ENCODE measurements around the gene CHD9.

The CHD9 gene

DNA sequence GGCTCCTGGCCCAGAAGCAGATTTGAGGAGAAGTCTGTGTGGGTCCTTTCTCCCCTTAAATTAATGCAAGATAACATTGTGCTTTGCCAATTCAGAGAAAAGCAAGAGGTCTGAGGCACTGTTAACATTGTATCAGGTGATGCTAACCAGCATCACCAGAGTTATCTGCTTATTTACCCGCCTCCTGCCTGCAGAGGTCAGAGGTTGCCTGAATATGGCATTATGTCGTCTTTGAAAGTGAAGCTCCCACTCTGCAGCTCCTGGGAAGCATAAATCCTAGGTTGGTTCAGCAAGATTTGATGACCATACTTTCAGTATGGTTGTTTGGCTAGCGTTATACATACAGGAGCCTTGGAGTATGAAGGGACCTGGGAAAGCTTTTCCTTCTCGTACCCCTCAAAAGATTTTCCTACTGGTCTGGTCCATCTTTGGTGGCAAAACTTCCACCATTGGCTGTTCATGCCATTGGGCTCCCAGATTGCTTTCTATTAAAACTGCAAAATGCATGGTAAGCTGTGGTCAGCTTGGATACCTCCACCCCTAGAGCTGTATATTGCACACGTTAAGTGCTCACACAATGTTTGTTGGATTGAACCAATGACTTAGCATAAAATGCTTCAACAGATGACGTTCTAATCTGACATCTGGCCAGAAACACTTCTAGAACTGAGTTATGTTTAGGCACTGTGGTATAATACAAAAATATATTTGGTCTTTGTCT, 24.1 kb downstream of the CHD9 start:
- no peak for DNase-seq

DNA sequence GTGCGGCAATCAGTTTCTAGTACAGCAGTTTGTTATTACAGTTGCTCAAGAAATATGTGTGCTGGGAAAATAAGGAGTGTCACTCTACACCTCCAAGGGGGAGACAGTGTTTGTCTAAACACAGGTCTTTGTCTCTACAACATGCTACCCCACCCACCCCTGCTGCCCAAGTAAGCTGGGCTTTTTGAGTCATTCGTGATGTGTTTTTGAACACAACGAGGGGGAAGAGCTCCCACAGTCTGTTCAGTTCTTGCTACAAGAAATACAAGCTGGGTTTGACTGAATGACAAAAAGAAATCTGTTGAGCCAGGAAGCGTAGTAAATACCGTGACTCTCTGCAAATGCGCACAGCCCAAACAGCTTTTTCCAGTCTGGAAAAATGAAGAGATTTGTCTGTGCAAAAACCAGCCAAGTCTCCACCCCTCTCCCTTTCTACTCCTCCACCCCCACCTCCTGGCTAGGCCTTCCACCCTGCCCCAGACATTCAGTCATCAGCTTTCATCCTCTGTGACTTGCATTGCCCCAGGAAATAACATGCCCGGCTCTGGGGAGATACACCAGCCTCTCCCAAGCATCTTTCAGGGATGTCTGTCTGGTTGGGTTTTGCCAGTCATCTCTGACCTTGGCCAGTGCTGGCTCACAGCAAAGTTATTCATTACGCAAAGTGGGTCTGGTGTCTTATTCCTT, 25.7 kb downstream of the CHD9 start:
- no peak for DNase-seq

GRCh38 chr16:53081032-53081424, 26.2 kb downstream of the CHD9 start:
- DNase-seq = no peak

DNA sequence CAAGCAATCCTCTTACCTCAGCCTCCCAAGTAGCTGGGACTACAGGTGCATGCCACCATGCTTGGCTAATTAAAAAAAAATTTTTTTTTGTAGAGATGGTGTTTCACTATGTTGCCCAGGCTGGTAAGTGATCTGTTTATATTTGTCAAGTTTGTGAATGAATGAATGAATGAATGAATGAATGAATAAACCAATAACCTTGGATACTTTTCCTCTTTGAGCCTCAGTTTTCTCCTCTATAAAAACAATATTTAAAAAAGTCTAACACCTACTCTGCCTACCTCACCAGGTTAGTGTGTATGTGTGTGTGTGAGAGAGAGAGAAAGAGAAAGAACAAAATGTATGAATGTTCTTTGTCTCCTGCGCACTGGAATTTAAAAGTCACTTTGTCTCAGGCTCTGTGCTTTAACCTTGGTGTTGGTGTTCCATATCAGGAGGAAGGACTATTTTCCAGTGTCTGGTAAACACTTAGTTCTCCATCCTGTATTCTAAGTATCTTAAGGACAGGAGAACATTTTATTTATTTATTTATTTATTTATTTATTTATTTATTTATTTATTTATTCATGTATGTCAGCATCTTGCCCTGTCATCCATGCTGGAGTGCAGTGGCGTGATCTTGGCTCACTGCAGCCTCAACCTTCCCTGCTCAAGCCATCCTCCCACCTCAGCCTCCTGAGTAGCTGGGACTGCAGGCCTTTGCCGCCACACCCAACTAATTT, 27.1 kb downstream of the CHD9 start:
- DNase-seq = no peak

GRCh38 chr16:53082509-53082908, 27.7 kb downstream of the CHD9 start:
- no peak for DNase-seq

DNA sequence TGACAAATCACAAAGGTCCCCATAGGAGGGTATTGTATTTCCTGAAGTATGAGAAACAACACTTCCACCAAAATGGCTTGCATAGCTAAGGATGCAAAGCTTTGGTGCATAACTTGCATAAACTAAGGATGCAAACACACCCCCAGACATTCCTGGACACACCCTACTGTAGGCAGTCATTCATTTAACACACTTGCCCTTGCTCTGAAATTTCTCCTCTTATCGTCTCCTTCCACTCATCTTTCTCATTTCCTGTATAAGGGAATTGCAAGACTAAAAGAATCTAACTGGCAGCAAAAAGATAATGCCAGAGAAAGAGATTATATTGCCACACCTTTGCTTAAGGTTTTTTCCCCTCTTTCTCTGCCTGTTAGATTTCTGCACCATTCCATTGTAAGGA, 28.3 kb downstream of the CHD9 start:
- DNase-seq = no peak

GRCh38 chr16:53084141-53084541, 29.4 kb downstream of the CHD9 start:
- no peak for DNase-seq

DNA sequence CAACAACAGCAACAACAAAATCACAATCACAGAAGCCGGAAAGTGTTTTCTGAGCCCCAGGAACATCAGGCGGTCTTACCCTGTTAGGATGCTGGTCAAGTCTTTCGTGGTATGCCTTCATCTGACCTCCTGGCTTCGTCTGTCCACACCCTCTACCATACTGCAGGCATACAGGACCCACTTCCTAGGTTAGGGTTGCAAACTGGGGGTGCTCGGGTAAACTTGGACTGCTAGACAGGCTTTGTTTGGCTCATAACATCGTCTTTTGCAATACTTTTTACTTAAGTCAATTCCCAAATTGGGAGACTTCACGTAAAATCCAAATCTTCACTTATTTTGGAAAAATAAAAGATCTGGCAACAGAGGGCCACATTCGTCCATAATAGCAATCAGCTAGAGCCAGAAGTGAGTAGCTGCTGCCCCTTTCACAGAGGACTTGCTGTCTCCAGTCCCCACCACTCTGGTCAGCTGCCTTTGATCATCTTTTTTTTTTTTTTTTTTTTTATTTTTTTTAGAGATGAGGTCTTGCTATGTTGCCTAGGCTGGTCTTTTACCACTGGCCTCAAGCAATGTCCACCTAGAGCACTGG, 30.0 kb downstream of the CHD9 start:
- no peak for DNase-seq

DNA sequence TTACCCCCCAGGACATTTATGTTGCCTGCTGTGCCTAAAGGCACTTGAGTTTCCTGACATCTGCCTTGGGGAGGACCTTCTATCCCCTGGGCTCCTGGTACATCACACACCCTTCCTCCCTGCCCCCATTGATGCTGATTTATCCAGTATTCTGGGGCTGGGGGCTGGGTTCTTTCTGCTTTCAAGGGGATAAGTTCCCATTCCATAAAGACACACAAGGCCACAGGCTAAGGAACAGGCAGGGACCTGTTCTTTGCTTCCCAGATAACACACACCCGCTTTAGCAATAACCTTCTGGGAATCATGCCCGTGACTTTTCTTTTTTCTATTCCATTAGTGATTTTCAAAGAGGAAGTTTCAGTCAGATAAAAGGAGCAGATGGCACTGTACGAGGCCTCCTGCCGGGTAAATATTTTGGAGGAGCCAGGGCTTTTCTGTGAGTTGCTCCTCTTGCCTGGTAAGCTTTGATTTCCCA, 30.6 kb downstream of the CHD9 start:
- no peak for DNase-seq

DNA sequence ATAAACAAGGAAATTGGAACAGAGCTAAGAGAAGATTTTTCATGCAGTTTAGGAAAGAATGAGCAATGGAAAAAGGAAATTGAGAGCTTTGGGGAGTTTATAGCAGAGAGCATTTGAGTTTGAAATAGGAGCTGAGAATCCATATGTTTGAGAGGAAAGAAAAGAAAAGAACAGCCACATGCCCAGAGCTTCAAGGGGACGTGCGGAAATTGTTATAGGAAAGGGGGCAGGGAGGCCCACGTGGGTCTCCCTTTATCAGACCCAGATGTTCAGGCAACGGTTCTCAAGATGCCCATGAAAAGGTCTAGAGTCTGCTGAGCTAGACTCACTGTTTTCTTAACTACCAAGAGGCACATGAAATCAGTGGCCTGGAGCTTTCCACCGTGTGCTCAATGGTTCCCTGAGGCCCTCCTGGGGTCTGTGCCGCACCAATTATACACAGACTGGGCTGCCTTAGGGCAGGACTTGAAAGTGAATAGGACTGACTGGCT, 31.2 kb downstream of the CHD9 start:
- DNase-seq = no peak

- no peak for DNase-seq
Measured at GRCh38 chr16:53087101-53087500, 32.3 kb downstream of the CHD9 start.

- DNase-seq = no peak
Measured at GRCh38 chr16:53089434-53090285, 34.9 kb downstream of the CHD9 start.

- no peak for DNase-seq
Measured at GRCh38 chr16:53090286-53090590, 35.4 kb downstream of the CHD9 start.

DNA sequence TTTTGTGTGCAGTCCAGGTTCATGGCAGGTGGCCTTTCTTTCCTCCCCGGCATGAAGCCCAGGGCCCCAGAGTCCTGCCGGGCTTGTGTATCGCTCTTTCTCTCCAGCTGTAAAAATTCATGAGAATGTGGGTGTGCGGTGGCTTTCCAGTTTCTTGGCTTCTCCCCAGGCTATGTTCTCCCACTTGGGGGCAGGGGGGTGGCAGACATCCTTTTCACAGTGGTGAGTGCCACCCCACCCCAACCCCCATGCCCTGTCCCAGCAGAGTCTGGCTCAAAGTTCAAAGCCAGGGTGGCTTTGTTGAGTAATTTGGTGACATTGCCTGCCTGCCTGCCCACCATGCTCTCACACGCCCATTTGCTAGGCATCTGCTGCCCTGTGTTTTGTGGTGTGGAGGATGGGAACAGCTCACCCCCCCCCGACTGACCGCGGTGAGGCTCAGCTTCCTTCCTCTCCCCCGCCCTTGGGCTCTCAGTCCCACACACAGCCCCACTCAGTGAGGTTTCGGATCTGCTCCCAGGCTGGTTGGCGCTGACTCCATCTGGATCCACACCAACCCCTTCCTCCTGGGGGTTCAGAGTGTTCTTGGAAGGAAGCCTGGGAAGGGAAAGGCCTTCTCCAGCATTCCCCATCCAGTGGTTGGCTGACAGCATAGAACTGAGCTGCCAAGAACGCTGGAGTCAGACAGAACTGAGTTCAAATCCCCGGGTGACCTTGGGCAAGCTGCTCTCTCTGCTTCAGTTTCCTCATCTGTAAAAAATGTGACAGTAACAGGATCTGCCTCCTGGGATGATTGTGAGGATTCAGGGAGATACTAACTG, 36.0 kb downstream of the CHD9 start:
- no peak for DNase-seq

DNA sequence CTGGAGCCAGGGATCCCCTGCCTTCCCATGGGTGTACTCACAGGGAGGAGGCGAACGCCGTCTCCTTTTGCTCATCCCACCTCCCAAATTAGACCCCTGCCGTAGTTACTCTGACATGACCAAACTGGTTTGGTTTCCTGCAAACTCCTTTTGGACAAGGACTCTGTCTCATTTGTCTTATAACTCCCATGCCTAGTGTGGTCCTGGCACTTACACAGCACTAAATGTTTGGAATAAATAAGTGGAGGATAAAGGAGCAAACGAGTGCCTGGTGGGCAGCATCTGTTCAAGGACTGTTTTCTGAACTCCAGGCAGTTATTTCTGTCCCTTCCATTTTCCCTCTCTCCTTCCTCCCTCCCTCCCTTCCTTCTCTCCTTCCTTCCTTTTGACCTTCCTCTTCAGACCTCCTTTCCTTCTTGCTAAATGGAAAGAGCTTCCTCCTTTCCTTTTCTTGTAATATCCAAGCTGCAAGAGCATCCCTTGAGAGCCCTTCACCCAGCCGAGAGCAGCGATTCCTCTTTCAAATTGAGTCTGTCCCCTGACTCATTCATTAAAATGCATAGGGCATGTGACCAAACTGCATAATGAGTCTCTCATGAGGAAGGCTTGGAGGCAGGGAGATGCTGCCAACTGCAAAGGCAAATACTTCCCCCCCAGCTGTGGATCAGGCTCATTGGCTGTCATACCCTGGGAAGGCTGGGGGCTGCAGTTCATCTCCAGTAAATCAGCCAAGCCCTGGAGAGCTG, 36.8 kb downstream of the CHD9 start:
- no peak for DNase-seq

DNA sequence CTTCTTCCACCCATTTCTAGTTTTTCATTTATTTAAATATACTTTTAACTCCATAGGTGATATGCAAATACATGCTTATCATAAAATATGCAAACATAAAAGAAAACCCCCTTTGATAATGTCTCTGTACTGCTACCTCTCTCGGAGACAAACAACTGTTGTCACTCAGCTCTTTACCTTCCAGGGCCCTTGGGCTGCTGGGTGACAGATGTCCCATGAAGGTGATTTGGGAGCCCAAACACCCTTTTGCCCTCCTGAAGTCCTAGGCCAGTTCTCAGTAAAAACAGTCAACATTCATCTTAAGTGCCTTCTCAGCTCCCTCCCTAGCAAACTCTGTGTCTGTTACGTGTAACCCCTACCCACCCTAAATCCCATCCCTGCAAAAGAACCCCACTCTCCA, 37.5 kb downstream of the CHD9 start:
- no peak for DNase-seq

GRCh38 chr16:53093162-53093744, 38.5 kb downstream of the CHD9 start:
- no peak for DNase-seq

GRCh38 chr16:53094013-53094630, 39.3 kb downstream of the CHD9 start:
- peak in 1 of 2 experiments; percentile 11 for DNase-seq

- no peak for DNase-seq
Measured at GRCh38 chr16:53097190-53097589, 42.4 kb downstream of the CHD9 start.

All from SW 1271 (cell line).